Measurements from ENCODE around the gene RIN2.

- no peak for TF ChIP-seq CTCF (IDR thresholded peaks at IDR 0.05; ENCODE audit: low read depth, low read length, missing input control)
- TF ChIP-seq, protein P1, sequence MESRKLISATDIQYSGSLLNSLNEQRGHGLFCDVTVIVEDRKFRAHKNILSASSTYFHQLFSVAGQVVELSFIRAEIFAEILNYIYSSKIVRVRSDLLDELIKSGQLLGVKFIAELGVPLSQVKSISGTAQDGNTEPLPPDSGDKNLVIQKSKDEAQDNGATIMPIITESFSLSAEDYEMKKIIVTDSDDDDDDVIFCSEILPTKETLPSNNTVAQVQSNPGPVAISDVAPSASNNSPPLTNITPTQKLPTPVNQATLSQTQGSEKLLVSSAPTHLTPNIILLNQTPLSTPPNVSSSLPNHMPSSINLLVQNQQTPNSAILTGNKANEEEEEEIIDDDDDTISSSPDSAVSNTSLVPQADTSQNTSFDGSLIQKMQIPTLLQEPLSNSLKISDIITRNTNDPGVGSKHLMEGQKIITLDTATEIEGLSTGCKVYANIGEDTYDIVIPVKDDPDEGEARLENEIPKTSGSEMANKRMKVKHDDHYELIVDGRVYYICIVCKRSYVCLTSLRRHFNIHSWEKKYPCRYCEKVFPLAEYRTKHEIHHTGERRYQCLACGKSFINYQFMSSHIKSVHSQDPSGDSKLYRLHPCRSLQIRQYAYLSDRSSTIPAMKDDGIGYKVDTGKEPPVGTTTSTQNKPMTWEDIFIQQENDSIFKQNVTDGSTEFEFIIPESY (IDR thresholded peaks at IDR 0.05): no peak
- no peak for TF ChIP-seq YY1 (IDR thresholded peaks at IDR 0.05)
- peak; percentile 9 to 18 for TF ChIP-seq RAD21 (IDR thresholded peaks at IDR 0.05)
- TF ChIP-seq SP1 (IDR thresholded peaks at IDR 0.05): peak; percentile 10
- TF ChIP-seq REST (IDR thresholded peaks at IDR 0.05): no peak
- TF ChIP-seq TAF1 (conservative IDR thresholded peaks at IDR 0.05): no peak
- no peak for TF ChIP-seq FOXA1 (IDR thresholded peaks at IDR 0.05)
- TF ChIP-seq FOXA2 (IDR thresholded peaks at IDR 0.05): no peak
Observed at GRCh38 chr20:19774135-19774933, 16.3 kb downstream of the RIN2 start.

All from liver (tissue), 3 donors.